T-helper 2 cell treated with Interferon-gamma antibody and Interleukin-4, amounts not matched to agents 100 ng/mL and 5 ng/mL, for 36 hours (primary cell): Measurements from ENCODE around the gene ST3GAL3. TPM values are rescaled to one million over a fixed set of nuclear protein-coding genes. Genes with fewer than 3 reads are reported as not detected.

Experiments
- intact Hi-C: fragments of 100-400 bp; cut with micrococcal nuclease; formaldehyde crosslinking; loops from one replicate; pipeline ENCODE4 v1.15.1; 2023
- total RNA-seq: library from RNA; stranded (reverse); gene quantifications from 2 replicates; pipeline ENCODE4 v1.2.3, GENCODE V29; 2022

The ST3GAL3 gene
- total RNA-seq, 1 donor from 2014 or later: 23.4 TPM

DNA sequence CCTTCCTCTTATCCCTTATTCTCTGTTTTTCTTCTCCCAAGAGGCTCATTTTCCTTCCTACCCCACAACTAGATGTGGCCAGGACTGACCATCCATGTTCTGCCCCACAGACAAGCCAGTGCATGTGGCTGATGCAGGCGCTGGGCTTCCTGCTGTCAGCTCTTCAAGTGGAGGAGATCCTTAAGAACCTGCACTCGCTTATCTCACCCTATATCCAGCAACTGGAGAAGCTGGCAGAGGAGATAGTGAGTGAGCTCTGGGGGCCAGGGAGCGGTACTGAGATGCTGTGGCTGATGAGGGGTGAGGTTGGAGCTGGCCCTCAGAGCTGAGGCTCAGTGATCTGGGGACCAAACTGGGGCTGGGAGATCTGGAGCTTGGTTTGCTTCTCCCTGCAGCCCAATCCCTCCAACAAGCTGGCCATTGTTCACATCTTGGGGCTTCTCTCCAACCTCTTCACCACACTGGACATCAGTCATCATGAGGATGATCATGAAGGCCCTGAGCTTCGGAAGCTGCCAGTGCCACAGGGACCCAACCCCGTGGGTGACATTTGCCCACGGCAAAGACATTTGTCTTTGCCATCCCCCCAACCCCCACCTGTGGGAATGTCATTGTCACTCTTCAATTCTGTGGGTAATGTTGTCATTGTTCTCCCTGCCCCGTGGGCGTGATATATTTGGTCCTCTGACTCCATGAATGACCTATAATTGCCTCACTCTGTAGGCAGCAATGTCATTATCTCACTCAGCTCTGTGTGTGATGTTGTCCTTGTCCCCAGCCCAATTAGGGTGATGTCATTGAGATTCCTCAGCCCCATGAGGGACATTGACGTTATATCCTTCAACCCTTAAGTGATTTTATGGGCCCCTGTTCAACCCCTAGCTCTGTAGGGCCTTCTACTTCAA lies 251.3 kb downstream of the ST3GAL3 start:
- intact Hi-C loops: no loop called here

DNA sequence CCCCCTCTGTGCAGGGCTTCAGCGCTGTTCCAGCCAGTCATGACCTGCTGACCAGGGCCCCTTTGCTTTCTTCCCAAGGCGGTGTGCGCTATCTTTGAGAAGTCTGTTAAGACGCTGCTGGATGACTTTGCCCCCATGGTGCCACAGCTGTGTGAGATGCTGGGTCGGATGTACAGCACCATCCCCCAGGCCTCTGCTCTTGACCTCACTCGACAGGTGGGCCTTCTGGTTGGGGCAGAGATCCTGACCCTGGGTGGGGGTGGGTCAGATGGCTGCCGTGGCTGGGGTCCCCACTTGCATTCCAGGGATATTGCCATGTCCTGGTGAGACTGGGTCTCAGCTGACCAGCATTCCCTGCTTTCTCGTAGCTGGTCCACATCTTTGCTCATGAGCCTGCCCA lies 253.5 kb downstream of the ST3GAL3 start:
- intact Hi-C loops: no loop called here

DNA sequence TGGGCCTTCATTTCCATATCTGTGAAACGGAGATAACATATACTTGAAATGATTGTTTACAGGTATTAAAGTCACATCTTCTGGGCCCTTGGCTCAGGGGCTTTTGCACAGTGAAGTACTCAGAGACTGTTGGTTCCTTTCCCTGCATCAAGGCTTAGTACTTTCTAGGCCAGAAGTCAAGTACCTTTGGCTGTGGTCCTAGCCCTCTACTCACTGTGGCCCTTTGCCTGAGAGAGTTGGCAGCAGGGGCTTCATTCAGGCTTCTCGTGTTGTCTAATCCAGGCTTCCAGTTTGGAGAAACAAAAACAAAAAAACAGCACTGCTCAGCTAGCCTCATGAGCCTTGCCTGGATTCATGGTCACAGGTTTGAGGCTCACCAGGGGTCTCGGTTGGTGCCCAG lies 254.4 kb downstream of the ST3GAL3 start:
- intact Hi-C loops: no loop called here

DNA sequence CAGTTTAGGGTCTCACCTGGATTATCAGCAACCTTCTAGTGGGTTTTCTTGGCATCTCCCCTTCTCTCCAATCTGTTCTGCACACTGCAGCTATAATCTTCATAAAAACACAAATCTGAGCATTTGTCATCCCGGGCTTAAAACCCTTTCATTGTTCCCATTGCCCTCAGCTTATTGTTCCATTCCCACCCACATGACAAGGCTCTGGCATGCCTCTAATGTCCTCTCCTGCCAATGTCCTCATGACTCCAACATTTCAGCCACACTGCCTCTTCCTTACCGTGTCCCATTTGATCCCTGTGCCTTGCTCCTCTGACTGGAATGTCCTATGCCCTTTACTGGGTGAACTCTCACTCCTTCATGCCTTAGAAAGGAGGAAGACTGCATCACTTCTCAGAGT lies 255.0 kb downstream of the ST3GAL3 start:
- intact Hi-C loops: no loop called here

DNA sequence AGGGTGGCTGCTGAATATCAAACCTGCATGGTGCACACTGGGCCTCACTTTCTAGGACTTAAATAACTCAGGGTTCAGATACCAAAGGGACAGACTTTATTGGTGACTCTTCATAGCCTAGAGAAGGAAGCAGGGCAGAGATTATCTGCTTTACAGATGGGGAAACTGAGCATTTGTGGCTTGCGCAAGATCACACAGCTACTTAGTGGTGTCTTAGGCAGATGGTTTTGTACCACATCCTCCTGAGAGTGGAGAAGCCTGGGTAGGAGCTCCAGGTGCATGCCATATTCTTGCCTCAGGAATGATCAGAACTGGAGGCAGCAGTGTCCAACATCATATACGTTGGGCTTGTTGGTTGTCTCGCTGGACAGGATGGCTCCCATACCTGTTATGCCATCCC lies 255.7 kb downstream of the ST3GAL3 start:
- intact Hi-C loops: no loop called here

DNA sequence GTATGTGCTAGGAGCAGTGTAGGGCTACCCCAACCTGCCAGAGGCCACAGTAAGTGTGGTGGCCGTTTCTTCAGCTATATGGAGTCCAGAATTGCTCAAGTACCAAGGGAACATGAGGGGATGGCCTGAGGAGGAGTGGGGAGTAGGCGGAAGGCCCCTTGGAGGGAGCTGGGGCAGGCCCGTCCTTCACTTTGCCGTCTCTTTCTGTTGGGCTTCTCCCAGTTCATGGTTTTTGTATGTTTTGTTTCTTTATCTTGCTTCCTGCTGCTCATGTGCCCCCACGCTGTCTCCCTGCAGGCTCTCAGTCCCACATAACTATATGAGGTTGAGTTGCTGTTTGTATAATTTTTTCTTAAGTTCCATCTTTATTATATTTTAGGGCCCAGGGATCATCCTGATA lies 256.6 kb downstream of the ST3GAL3 start:
- intact Hi-C loops: no loop called here

DNA sequence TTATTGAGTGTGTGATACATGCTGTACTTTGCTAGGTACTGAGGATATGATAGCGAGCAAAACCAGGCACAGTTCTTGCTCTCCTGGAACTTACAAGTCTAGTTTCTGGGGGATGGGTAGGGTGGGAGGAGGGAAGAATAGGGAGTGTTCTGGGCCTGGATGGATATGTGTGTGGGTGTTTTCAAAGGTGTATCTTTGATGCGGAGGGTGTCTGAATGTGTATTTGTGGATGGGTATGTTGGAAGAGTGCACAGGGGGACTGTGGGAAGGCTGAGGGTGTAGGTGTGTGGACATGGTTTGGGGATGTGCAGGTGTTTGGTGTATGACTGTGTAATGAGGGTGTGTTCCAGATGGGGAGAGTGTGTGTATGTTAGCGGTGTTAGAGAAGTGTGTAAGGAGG lies 258.0 kb downstream of the ST3GAL3 start:
- intact Hi-C loops: no loop called here

DNA sequence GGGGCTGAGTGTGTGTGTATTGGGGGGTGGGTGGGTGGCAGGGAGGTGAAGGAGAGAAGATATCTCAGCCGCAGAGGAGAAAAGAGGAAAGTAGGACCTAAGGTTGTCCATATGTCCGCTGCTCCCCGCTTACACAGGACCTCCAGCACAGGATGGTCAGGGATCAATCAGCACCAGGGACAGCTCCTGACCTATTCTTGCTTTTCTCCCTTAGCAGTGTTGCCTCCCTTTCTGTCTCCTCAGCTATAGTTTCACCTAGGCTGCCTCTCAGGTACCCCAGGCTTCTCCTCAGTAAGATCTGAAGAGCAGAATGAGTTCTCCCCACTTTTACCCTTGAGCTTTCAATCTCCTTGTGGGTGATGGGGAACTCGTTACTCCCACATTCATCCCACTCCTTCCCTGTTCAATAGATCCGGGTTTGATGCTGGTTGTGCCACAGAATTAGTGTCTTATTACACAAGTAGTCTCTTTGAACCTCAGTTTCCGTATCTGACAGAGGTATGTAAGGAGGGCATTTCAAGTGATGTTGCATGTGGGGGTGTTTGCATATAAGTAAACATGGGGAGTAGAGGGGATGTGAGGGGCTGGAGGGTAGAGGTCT lies 261.1 kb downstream of the ST3GAL3 start:
- intact Hi-C loops: no loop called here

DNA sequence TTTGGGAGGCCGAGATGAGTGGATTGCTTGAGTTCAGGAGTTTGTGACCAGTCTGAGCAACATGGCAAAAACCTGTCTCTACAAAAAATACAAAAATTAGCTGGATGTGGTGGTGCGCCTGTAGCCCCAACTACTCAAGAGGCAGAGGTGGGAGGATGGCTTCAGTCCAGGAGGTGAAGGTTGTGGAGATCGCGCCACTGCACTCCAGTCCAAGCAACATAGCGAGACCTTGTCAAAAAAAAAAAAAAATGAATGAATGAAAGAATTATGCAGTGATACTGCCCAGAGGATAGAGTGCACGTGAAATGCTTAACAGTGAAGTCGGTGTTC lies 262.0 kb downstream of the ST3GAL3 start:
- intact Hi-C loops: loop anchor here (1.0 kb wide), 1 partner anchor 23 kb away; the partner anchor contains the start of gene IPO13

DNA sequence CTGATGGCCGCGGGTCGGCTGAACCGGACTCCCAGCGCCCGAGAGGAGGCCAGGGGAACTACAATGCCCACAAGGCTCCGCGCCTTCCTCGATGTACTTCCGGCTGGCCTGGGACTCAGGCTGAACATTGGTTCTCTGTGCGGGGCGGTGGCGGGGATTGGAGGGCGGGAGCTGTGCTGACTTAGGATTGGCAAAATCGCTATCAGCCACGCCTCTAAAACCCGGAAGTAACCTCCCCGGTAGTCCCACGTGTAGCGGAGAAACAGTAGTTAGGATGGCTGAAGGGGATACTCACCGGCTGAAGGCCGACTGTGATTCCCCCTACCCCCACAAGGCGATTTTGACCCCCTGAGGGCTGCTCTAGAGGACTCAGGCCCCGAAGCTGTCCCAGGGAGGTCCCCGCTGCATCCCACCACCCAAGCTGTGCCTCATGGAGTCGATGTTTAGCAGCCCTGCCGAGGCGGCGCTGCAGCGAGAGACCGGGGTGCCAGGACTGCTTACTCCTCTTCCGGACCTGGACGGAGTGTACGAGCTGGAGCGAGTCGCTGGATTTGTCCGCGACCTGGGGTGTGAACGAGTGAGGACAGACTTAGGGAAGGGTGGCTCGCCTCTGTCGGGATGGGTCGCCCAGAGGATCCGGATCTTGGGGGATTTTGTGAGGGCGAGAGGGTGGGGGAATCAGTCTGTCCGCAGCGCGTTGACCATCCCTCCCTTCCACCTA lies 262.6 kb downstream of the ST3GAL3 start, which contains the start of gene DPH2:
DPH2 (plus strand) TSS at position 265 of the 721 bp plus-strand sequence; CDS start at position 431, 166 bp downstream.
- intact Hi-C loops: loop anchor here (1.0 kb wide), 1 partner anchor 24 kb away; the partner anchor contains the start of gene IPO13

DNA sequence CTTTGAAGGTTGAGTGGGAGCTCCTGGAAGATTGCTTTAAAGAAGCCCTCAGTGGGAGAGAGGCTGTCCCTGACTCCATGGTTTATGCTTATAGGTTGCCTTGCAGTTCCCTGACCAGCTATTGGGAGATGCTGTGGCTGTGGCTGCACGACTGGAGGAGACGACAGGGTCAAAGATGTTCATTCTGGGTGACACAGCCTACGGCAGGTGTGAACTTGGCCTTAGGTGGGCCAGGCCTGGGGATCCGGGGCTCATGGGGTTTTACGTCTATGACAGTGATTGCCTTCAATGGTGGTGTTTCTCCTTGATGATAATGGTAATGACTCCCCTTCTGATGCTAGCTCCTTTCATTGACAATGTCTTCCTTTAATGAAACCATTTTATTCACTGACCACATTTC lies 263.2 kb downstream of the ST3GAL3 start:
- intact Hi-C loops: no loop called here

DNA sequence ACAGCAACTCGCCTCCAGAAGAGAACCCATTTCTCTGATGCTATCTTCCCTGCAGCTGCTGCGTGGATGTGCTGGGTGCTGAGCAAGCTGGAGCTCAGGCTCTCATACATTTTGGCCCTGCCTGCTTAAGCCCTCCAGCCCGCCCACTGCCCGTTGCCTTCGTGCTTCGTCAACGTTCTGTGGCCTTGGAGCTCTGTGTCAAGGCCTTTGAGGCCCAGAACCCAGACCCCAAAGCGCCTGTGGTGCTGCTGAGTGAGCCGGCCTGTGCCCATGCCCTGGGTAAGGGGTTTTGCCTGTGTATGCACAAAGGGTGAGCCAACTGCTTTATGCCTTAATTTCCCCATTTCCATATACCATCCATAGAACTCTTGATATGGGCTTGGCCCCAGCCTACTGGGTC lies 263.6 kb downstream of the ST3GAL3 start:
- intact Hi-C loops: no loop called here

DNA sequence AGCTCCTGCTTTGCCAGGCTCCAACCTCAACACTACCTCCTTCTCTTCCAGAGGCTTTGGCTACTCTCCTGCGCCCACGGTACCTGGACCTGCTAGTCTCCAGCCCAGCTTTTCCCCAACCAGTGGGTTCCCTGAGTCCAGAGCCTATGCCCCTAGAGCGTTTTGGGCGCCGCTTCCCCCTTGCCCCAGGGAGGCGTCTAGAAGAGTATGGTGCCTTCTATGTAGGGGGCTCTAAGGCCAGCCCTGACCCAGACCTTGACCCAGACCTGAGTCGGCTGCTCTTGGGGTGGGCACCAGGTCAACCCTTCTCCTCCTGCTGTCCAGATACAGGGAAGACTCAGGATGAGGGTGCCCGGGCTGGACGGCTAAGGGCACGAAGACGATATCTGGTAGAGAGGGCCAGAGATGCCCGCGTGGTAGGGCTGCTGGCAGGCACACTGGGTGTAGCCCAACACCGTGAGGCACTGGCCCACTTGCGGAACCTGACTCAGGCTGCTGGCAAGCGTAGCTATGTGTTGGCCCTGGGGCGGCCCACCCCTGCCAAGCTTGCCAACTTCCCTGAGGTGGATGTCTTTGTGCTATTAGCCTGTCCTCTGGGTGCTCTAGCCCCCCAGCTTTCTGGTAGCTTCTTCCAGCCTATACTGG lies 264.1 kb downstream of the ST3GAL3 start:
- intact Hi-C loops: no loop called here

DNA sequence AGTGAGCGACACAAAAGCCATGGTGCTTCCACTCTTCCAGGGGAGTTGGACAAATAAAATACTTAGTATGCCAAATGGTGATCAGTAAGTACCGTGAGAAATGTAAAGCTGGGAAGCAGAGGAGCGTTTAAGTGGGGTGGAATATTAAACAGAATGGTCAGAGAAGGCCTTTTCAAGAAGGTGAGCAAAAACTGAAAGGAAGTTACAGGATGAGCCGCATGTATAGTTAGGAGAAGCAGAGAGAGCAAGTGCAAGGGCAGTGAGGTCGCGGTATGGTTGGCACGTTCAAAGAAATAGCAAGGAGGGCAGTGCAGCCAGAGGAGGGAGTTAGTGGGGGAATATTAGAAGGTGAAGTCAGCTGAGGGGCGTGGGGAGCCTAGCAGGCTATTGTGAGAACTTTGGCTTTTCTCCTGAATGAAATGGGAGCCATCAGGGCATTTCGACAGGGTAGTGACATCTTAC lies 266.7 kb downstream of the ST3GAL3 start:
- intact Hi-C loops: loop anchor here (1.0 to 2.0 kb wide), 4 partner anchors 17 to 700 kb away; partner anchors contain the start of genes ARMH1, CCDC24, IPO13 and TMEM53

DNA sequence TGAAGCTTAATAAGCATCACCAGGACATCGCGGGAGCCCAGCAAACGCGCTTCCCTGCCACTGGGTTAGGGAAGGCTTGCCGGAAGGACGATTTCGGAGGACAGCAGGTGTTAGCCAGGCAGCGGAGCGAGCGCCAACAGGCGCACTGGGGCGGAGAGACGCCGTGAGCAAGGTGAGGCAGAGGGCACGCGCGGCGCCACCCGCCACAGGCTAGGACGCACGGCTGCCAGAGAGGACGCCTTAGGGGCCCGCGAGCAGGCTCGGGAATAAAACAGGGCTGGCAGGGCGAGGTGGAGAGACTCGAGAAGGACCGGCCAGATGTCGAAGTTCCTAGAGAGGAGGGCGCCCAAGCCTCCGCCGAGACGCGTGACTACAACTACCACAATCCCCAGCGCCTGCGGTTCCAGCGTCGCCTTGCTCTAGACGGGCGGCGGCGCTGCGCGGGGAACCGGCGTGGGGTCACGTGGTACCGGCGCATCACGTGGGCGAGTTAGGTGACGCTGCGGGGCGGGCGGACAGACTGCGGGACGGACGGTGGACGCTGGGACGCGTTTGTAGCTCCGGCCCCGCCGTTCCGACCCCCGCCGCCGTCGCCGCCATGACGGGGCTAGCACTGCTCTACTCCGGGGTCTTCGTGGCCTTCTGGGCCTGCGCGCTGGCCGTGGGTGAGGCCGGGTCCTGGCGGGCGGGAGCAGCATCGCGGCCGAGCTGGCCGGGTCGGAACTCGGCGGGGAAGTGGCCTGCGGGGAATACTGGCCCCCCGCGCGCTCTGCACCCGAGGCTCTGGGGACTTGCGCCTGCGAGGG lies 267.3 kb downstream of the ST3GAL3 start, which contains the start of gene ATP6V0B:
ATP6V0B (plus strand) TSS at position 518 of the 806 bp plus-strand sequence; CDS start at position 599, 81 bp downstream.
- intact Hi-C loops: loop anchor here (1.0 to 2.0 kb wide), 4 partner anchors 16 to 700 kb away; partner anchors contain the start of genes ARMH1, CCDC24, IPO13 and TMEM53

DNA sequence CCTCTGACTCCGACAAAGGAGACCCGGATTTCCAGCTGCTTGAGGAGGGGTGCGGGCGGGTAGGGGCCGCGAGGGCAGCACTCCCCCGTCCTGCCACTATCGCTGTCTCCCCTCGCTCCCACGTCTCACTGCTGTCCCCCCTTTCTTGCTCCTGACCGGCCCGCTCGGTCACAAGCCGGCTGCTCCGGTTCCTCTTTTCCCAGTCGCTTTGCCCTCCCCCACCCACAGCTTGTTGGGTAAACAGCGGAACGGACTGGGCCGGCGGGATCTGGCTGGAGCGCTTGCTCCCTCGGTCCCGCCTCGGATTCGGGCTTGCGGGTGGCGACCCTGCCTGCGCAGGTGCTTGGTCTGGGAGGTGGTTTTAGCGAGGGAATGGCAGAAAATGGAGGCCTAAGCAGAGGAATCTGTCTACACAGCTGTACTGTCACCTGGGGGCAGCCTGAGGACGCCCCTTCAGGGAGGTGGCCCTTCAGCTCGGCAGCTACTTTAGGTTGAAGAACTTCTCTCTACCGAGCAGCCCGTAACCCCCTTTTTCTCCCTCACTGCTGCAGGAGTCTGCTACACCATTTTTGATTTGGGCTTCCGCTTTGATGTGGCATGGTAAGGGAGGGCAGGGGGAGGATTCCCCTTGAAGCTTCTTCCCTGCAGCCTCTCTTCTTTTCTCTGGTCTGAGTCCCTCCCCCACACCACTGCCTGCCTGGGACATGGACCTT lies 268.1 kb downstream of the ST3GAL3 start:
- intact Hi-C loops: loop anchor here (2.0 kb wide), 1 partner anchor 15 kb away; the partner anchor contains the start of gene CCDC24

DNA sequence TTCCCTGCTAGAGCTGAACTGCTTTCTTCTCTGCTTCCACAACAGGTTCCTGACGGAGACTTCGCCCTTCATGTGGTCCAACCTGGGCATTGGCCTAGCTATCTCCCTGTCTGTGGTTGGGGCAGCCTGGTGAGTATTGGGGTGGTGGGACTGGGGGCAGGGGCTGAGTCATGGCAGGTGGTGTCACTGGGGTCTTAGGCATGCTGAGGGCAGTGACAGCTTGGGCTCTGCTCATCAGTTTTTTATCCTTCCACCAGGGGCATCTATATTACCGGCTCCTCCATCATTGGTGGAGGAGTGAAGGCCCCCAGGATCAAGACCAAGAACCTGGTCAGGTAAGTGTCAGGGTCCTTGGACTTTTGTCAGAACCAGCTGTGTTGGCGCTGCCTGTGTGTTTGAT lies 268.7 kb downstream of the ST3GAL3 start:
- intact Hi-C loops: no loop called here

DNA sequence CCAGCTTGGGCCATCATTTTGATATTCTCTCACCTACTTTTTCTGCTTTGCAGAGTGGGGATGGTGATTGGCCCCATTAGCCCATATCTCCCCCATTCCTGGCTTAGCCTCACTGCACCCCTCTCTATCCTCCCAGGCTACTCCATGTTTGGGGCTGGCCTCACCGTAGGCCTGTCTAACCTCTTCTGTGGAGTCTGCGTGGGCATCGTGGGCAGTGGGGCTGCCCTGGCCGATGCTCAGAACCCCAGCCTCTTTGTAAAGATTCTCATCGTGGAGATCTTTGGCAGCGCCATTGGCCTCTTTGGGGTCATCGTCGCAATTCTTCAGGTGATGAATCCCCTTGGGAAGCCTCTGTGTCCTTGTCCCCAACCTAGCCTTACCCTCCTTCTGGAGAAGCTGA lies 269.6 kb downstream of the ST3GAL3 start:
- intact Hi-C loops: no loop called here
